Activated CD4-positive, alpha-beta memory T cell treated with anti-CD3 and anti-CD28 coated beads for 36 hours (primary cell): ENCODE data around the gene MVK. TPM values are rescaled to one million over a fixed set of nuclear protein-coding genes. Genes with fewer than 3 reads are reported as not detected.

Source experiments
- CTCF ChIA-PET: fragments of 350-600 bp; sonication (Branson Sonifier 250); formaldehyde crosslinking; loops from one replicate; lab custom pipeline; 2021; ENCODE audit warnings: antibody characterized with exemption, inconsistent platforms; lab: Charles Lee
- POLR2A ChIA-PET: fragments of 350-600 bp; sonication (Branson Sonifier 250); formaldehyde crosslinking; loops from one replicate; lab custom pipeline; 2021; ENCODE audit warnings: antibody characterized with exemption; lab: Charles Lee
- DNase-seq: peaks from one replicate; pipeline ENCODE4 v3.0.0-alpha.2; 2020
- H3K27ac Mint-ChIP-seq: one replicate; pipeline ENCODE4 v1.8.0; 2021; ENCODE audit warnings: mixed read lengths
- H3K27me3 Mint-ChIP-seq: one replicate; pipeline ENCODE4 v1.8.0; 2021; ENCODE audit warnings: mixed read lengths
- H3K36me3 Mint-ChIP-seq: one replicate; pipeline ENCODE4 v1.8.0; 2021; ENCODE audit warnings: mixed read lengths
- H3K4me1 Mint-ChIP-seq: one replicate; pipeline ENCODE4 v1.8.0; 2021; ENCODE audit warnings: low read depth, mixed read lengths
- H3K4me3 Mint-ChIP-seq: one replicate; pipeline ENCODE4 v1.8.0; 2021; ENCODE audit warnings: mild to moderate bottlenecking, mixed read lengths
- H3K9me3 Mint-ChIP-seq: one replicate; pipeline ENCODE4 v1.8.0; 2021; ENCODE audit warnings: mixed read lengths
- intact Hi-C: fragments of 100-400 bp; cut with micrococcal nuclease; formaldehyde crosslinking; loops from one replicate; pipeline ENCODE4 v1.15.1; 2023
- total RNA-seq, 2 experiments: library from RNA; stranded (reverse); gene quantifications; one replicate each; pipeline ENCODE4 v1.2.3, GENCODE V29; 2021

Gene MVK
- total RNA-seq, result 10 to 100 TPM; 21.2 TPM

- intact Hi-C loops, result loop anchor here (1.0 to 10.0 kb wide), 6 partner anchors 96 to 1061 kb away; partner anchors contain the start of genes FAM222A, GLTP, KCTD10 and SSH1
- H3K36me3 Mint-ChIP-seq, result peaks cover 26% of the 10 kb centered on the region
- H3K4me1 Mint-ChIP-seq, result peaks cover 27% of the 10 kb centered on the region
- POLR2A ChIA-PET, result interaction anchor here (0.9 to 2.7 kb wide), 5 partner anchors 8 to 140 kb away, joined by 3 to 10 read pairs (median 4); partner anchors contain the start of genes KCTD10 and UBE3B
- peak; percentile 100 for DNase-seq
- H3K27ac Mint-ChIP-seq, result peak within 1 kb of the TSS; percentile 85
- no peaks in the 10 kb centered on the region for H3K9me3 Mint-ChIP-seq
- no peaks in the 10 kb centered on the region for H3K27me3 Mint-ChIP-seq
- CTCF ChIA-PET, result interaction anchor here (1.1 to 2.8 kb wide), 4 partner anchors 24 to 462 kb away, joined by 3 to 26 read pairs (median 6); no protein-coding TSS in a partner anchor
- H3K4me3 Mint-ChIP-seq, result peak within 1 kb of the TSS; percentile 86
Measured at GRCh38 chr12:109573029-109573913, at the start of gene MVK, which contains the start of gene MMAB. MVK (plus strand) TSS chr12:109573794; CDS start chr12:109574823, 1,029 bp downstream. MMAB (minus strand) TSS chr12:109573504; CDS start chr12:109573480, 24 bp downstream.

- Mint-ChIP-seq H3K4me1 (no peaks in the 10 kb centered on the region), H3K9me3 (no peaks in the 10 kb centered on the region), H3K4me3 (no peak overlapping the region), H3K36me3 (peaks cover 16% of the 10 kb centered on the region), H3K27ac (no peak overlapping the region), H3K27me3 (no peaks in the 10 kb centered on the region)
- intact Hi-C loops, result no loop called here
- ChIA-PET CTCF (interaction anchor here (0.6 to 1.3 kb wide), 4 partner anchors 9 to 251 kb away, joined by 3 read pairs; no protein-coding TSS in a partner anchor), POLR2A (interaction anchor here (0.6 kb wide), 1 partner anchor 69 kb away, joined by 5 read pairs; no protein-coding TSS in a partner anchor)
- no peak for DNase-seq
Measured at GRCh38 chr12:109524466-109525278, 48.9 kb upstream of the MVK start.

- Mint-ChIP-seq H3K27ac (no peak overlapping the region), H3K27me3 (no peaks in the 10 kb centered on the region)
Measured at GRCh38 chr12:109525279-109525585, 48.4 kb upstream of the MVK start.

GRCh38 chr12:109527489-109528123, 46.0 kb upstream of the MVK start:
- Mint-ChIP-seq H3K27ac (no peak overlapping the region), H3K4me3 (no peak overlapping the region), H3K36me3 (peaks cover 7% of the 10 kb centered on the region), H3K9me3 (no peaks in the 10 kb centered on the region), H3K27me3 (no peaks in the 10 kb centered on the region), H3K4me1 (no peaks in the 10 kb centered on the region)
- ChIA-PET CTCF (no interaction called here), POLR2A (no interaction called here)
- intact Hi-C loops, result no loop called here
- DNase-seq, result no peak

More at GRCh38 chr12:109525279-109525585, 48.4 kb upstream of the MVK start:
- no peak for DNase-seq
- ChIA-PET CTCF (interaction anchor here (1.1 to 1.3 kb wide), 2 partner anchors 72 to 250 kb away, joined by 3 read pairs; no protein-coding TSS in a partner anchor), POLR2A (no interaction called here)
- Mint-ChIP-seq H3K9me3 (no peaks in the 10 kb centered on the region), H3K4me1 (no peaks in the 10 kb centered on the region), H3K36me3 (peaks cover 14% of the 10 kb centered on the region), H3K4me3 (no peak overlapping the region)
- intact Hi-C loops, result no loop called here

- Mint-ChIP-seq H3K27ac (no peak overlapping the region), H3K4me3 (no peak overlapping the region), H3K36me3 (peaks cover 10% of the 10 kb centered on the region), H3K27me3 (no peaks in the 10 kb centered on the region), H3K9me3 (no peaks in the 10 kb centered on the region), H3K4me1 (no peaks in the 10 kb centered on the region)
- ChIA-PET CTCF (interaction anchor here (0.6 to 1.3 kb wide), 2 partner anchors 11 to 102 kb away, joined by 3 to 5 read pairs; no protein-coding TSS in a partner anchor), POLR2A (no interaction called here)
- DNase-seq, result no peak
- intact Hi-C loops, result no loop called here
Measured at GRCh38 chr12:109529691-109530640, 43.6 kb upstream of the MVK start.

- Mint-ChIP-seq H3K27me3 (no peaks in the 10 kb centered on the region), H3K27ac (no peak overlapping the region), H3K9me3 (no peaks in the 10 kb centered on the region), H3K4me1 (no peaks in the 10 kb centered on the region), H3K4me3 (no peak overlapping the region), H3K36me3 (peaks cover 13% of the 10 kb centered on the region)
- intact Hi-C loops, result no loop called here
- ChIA-PET CTCF (interaction anchor here (0.7 kb wide), 1 partner anchor 314 kb away, joined by 3 read pairs; no protein-coding TSS in a partner anchor), POLR2A (no interaction called here)
- DNase-seq, result no peak
Measured at GRCh38 chr12:109531411-109531810, 42.2 kb upstream of the MVK start.

- intact Hi-C loops, result no loop called here
- Mint-ChIP-seq H3K27me3 (no peaks in the 10 kb centered on the region), H3K9me3 (no peaks in the 10 kb centered on the region), H3K27ac (no peak overlapping the region), H3K4me3 (no peak overlapping the region), H3K36me3 (peaks cover 16% of the 10 kb centered on the region), H3K4me1 (no peaks in the 10 kb centered on the region)
- POLR2A ChIA-PET, result no interaction called here
- CTCF ChIA-PET, result no interaction called here
- no peak for DNase-seq
Measured at GRCh38 chr12:109532721-109533486, 40.7 kb upstream of the MVK start.

GRCh38 chr12:109533487-109533740, 40.2 kb upstream of the MVK start:
- ChIA-PET CTCF (no interaction called here), POLR2A (no interaction called here)
- Mint-ChIP-seq H3K9me3 (no peaks in the 10 kb centered on the region), H3K27me3 (no peaks in the 10 kb centered on the region), H3K27ac (no peak overlapping the region), H3K4me3 (no peak overlapping the region), H3K36me3 (peaks cover 16% of the 10 kb centered on the region), H3K4me1 (no peaks in the 10 kb centered on the region)
- DNase-seq, result no peak
- intact Hi-C loops, result no loop called here

GRCh38 chr12:109534456-109534855, 39.1 kb upstream of the MVK start:
- no peaks in the 10 kb centered on the region for H3K9me3 Mint-ChIP-seq
- no peak for DNase-seq
- H3K27me3 Mint-ChIP-seq, result no peaks in the 10 kb centered on the region
- ChIA-PET POLR2A (no interaction called here), CTCF (no interaction called here)
- H3K4me1 Mint-ChIP-seq, result no peaks in the 10 kb centered on the region
- peaks cover 16% of the 10 kb centered on the region for H3K36me3 Mint-ChIP-seq
- intact Hi-C loops, result no loop called here
- no peak overlapping the region for H3K27ac Mint-ChIP-seq
- no peak overlapping the region for H3K4me3 Mint-ChIP-seq

GRCh38 chr12:109535231-109535862, 38.2 kb upstream of the MVK start:
- POLR2A ChIA-PET, result no interaction called here
- intact Hi-C loops, result no loop called here
- H3K27me3 Mint-ChIP-seq, result no peaks in the 10 kb centered on the region
- CTCF ChIA-PET, result no interaction called here
- no peaks in the 10 kb centered on the region for H3K4me1 Mint-ChIP-seq
- peaks cover 16% of the 10 kb centered on the region for H3K36me3 Mint-ChIP-seq
- H3K27ac Mint-ChIP-seq, result no peak overlapping the region
- H3K4me3 Mint-ChIP-seq, result no peak overlapping the region
- DNase-seq, result no peak
- no peaks in the 10 kb centered on the region for H3K9me3 Mint-ChIP-seq
